ENCODE measurements around the gene DHRS13.
"Not testable (repeated sequence)": the region's sequence is repeated elsewhere in the genome, so short reads cannot be mapped to it uniquely, and the experiment has no call there.

The DHRS13 gene

GRCh38 chr17:28849281-28849680, 53.6 kb downstream of the DHRS13 start:
- no peak overlapping the region for H3K27ac ChIP-seq

GRCh38 chr17:28848667-28849066, 54.2 kb downstream of the DHRS13 start:
- H3K27ac ChIP-seq: not testable (repeated sequence)
- peak; percentile 71 for TF ChIP-seq CTCF (conservative IDR thresholded peaks at IDR 0.05)

More at GRCh38 chr17:28849281-28849680, 53.6 kb downstream of the DHRS13 start:
- TF ChIP-seq ZFX (IDR thresholded peaks at IDR 0.05) (no peak), CTCF (conservative IDR thresholded peaks at IDR 0.05) (no peak)

Data from C4-2B (cell line).